GM10248 (cell line): ENCODE data around the gene CLDN12.

Experiments used
- CTCF ChIA-PET: fragments of 300-600 bp; sonication (Branson Sonifier 250); formaldehyde crosslinking; extraction: SDS; loops from one replicate; lab custom pipeline; 2021; ENCODE audit warnings: antibody characterized with exemption; lab: Yijun Ruan, JAX
- POLR2A ChIA-PET: fragments of 350-650 bp; sonication (Branson Sonifier 250); formaldehyde crosslinking; extraction: SDS; loops from one replicate; lab custom pipeline; 2020; ENCODE audit warnings: antibody characterized with exemption; lab: Yijun Ruan, JAX
- DNase-seq: peaks from one replicate; pipeline ENCODE4 v3.0.0; 2012; ENCODE audit errors: extremely low spot score
- TF ChIP-seq, protein P1 (sequence below): IDR thresholded peaks from 2 replicates; pipeline ENCODE4 v1.5.1; 2012; ENCODE audit warnings: mild to moderate bottlenecking, low read depth; ENCODE audit errors: extremely low read depth, missing control alignments, control extremely low read depth

CLDN12 gene

DNA sequence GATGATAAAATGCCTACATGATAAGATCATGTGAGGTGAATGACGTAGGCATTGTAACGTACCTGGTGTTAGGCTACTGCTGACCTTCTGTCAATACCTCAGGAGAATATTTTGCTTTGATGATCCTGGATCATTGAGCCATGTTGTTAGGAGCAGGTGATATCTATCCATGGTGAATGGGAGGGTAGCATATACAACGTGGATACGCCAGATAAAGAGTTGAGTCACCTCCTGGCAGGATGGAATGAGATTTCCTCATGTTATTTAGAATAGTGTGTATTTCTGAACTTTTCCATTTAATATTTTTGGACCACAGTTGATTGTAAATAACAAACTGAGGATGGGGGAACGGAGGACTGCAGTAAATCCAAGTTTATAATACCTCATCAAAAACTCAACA is 11.8 kb upstream of the CLDN12 start:
- POLR2A ChIA-PET = no interaction called here
- no peak for DNase-seq
- TF ChIP-seq, protein P1, sequence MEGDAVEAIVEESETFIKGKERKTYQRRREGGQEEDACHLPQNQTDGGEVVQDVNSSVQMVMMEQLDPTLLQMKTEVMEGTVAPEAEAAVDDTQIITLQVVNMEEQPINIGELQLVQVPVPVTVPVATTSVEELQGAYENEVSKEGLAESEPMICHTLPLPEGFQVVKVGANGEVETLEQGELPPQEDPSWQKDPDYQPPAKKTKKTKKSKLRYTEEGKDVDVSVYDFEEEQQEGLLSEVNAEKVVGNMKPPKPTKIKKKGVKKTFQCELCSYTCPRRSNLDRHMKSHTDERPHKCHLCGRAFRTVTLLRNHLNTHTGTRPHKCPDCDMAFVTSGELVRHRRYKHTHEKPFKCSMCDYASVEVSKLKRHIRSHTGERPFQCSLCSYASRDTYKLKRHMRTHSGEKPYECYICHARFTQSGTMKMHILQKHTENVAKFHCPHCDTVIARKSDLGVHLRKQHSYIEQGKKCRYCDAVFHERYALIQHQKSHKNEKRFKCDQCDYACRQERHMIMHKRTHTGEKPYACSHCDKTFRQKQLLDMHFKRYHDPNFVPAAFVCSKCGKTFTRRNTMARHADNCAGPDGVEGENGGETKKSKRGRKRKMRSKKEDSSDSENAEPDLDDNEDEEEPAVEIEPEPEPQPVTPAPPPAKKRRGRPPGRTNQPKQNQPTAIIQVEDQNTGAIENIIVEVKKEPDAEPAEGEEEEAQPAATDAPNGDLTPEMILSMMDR = no peak
- CTCF ChIA-PET = no interaction called here

- ChIA-PET CTCF (no interaction called here), POLR2A (no interaction called here)
- TF ChIP-seq, protein P1 = no peak
- DNase-seq = no peak
Observed at GRCh38 chr7:90396420-90396819, 6.8 kb upstream of the CLDN12 start.

DNA sequence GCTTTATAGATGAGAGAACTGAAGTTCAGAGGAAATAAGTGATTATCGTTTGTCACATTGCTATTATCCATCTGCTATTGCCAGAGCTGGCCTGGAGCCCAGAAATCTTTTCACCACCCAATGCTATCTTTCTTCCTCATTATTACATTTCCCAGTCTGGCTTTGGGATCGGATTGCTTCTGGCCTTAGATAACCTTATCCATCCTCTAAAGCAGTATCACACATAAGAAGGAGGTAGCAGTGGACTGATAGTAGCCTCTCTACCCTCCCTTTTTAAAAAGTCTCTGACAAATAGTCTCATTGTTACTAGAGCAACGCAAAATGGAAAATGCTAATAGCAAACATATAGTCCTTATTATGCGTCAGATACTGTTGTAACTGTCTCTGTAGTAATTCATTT is 1.3 kb upstream of the CLDN12 start:
- no peak for DNase-seq
- TF ChIP-seq, protein P1 = no peak
- ChIA-PET POLR2A (no interaction called here), CTCF (interaction anchor here (1.2 kb wide), 1 partner anchor 8 kb away, joined by 3 read pairs; no protein-coding TSS in a partner anchor)

GRCh38 chr7:90402785-90403173 is 482 bp upstream of the CLDN12 start:
- POLR2A ChIA-PET = no interaction called here
- CTCF ChIA-PET = interaction anchor here (1.1 kb wide), 1 partner anchor 16 kb away, joined by 3 read pairs; no protein-coding TSS in a partner anchor
- TF ChIP-seq, protein P1 = no peak
- DNase-seq = no peak

- no peak for DNase-seq
- ChIA-PET CTCF (interaction anchor here (0.6 kb wide), 1 partner anchor 23 kb away, joined by 3 read pairs; no protein-coding TSS in a partner anchor), POLR2A (no interaction called here)
- TF ChIP-seq, protein P1 = no peak
Observed at GRCh38 chr7:90404777-90405176, 1.5 kb downstream of the CLDN12 start.

- no peak for DNase-seq
- TF ChIP-seq, protein P1 = no peak
- ChIA-PET CTCF (no interaction called here), POLR2A (no interaction called here)
Observed at GRCh38 chr7:90407484-90407821, 4.2 kb downstream of the CLDN12 start.
